HG03097 (cell line): ENCODE measurements around the gene SEC24A.
"Not testable (repeated sequence)": the region's sequence is repeated elsewhere in the genome, so short reads cannot be mapped to it uniquely, and the experiment has no call there.

Experiments
- ATAC-seq: cut with Tn5 transposase; IDR thresholded peaks from one replicate; pipeline ENCODE4 v1.9.1; 2021; ENCODE audit not compliant: unreplicated experiment, low FRiP score

The SEC24A gene

GRCh38 chr5:134648425-134649162 lies at the start of gene SEC24A:
SEC24A (plus strand) TSS chr5:134648785; CDS start chr5:134649077, 292 bp downstream.
- ATAC-seq: peak; percentile 75

- ATAC-seq: not testable (repeated sequence)
These were observed 48.8 kb upstream of the SEC24A start for GRCh38 chr5:134599820-134600219.

GRCh38 chr5:134600600-134600999 lies 48.0 kb upstream of the SEC24A start:
- ATAC-seq: no peak

GRCh38 chr5:134603059-134603458 lies 45.5 kb upstream of the SEC24A start:
- no peak for ATAC-seq

GRCh38 chr5:134604908-134605307 lies 43.7 kb upstream of the SEC24A start:
- no peak for ATAC-seq

GRCh38 chr5:134606726-134607125 lies 41.9 kb upstream of the SEC24A start:
- no peak for ATAC-seq

- no peak for ATAC-seq
These were observed 40.0 kb upstream of the SEC24A start for GRCh38 chr5:134608555-134608954.

GRCh38 chr5:134609232-134609851 lies 39.2 kb upstream of the SEC24A start:
- no peak for ATAC-seq

- ATAC-seq: no peak
These were observed 37.9 kb upstream of the SEC24A start for GRCh38 chr5:134610725-134611124.

- ATAC-seq: no peak
These were observed 37.1 kb upstream of the SEC24A start for GRCh38 chr5:134611515-134611914.

GRCh38 chr5:134614450-134615085 lies 34.0 kb upstream of the SEC24A start:
- no peak for ATAC-seq

GRCh38 chr5:134620634-134621033 lies 28.0 kb upstream of the SEC24A start:
- no peak for ATAC-seq

- ATAC-seq: no peak
These were observed 23.0 kb upstream of the SEC24A start for GRCh38 chr5:134625559-134625958.

- ATAC-seq: no peak
These were observed 22.1 kb upstream of the SEC24A start for GRCh38 chr5:134626369-134627014.

- no peak for ATAC-seq
These were observed 14.4 kb upstream of the SEC24A start for GRCh38 chr5:134634227-134634626.

GRCh38 chr5:134635366-134635765 lies 13.2 kb upstream of the SEC24A start:
- ATAC-seq: not testable (repeated sequence)

- no peak for ATAC-seq
These were observed 11.4 kb upstream of the SEC24A start for GRCh38 chr5:134637116-134637721.

GRCh38 chr5:134638760-134639201 lies 9.8 kb upstream of the SEC24A start:
- no peak for ATAC-seq

- no peak for ATAC-seq
These were observed 5.6 kb upstream of the SEC24A start for GRCh38 chr5:134642931-134643530.

GRCh38 chr5:134647750-134648424 lies 698 bp upstream of the SEC24A start:
- peak; percentile 31 for ATAC-seq
